ENCODE results near the gene GNS.
"Not testable (repeated sequence)": the region's sequence is repeated elsewhere in the genome, so short reads cannot be mapped to it uniquely, and the experiment has no call there.

GNS gene

GRCh38 chr12:64690236-64690635 lies 69.0 kb downstream of the GNS start:
- not testable (repeated sequence) for H3K9ac ChIP-seq (ENCODE audit: low read depth, low read length); H3K9me3 ChIP-seq (ENCODE audit: control insufficient read depth, insufficient read depth, low read length)
- Histone ChIP-seq H3K36me3 (ENCODE audit: insufficient read depth, low read length) (peaks cover 13% of the 10 kb centered on the region), H3K4me1 (ENCODE audit: insufficient read depth, low read length) (peaks cover 10% of the 10 kb centered on the region; the same call in 1 of the 2 replicates)

DNA sequence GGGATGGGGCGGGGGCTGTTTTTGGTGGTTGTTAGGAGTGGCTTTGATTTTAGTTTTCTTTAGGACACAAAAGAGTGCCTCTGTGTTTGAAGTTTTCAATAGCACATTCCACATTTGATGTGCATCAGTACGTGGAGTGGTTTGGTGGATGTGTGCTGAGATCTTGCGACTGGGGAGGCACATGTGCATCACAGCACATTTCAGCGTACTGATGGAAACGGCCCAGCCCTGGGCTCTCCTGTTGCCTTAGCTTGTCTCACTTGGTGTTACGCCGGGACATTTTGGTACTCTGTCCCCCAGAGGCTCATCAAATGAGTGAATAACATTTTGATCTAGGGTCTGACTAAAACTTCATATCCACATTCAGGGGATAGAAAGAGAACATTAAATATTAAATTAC lies 70.5 kb downstream of the GNS start:
- Histone ChIP-seq H3K9me3 (ENCODE audit: control insufficient read depth, insufficient read depth, low read length) (no peaks in the 10 kb centered on the region), H3K36me3 (ENCODE audit: insufficient read depth, low read length) (peaks cover 8% of the 10 kb centered on the region), H3K4me1 (ENCODE audit: insufficient read depth, low read length) (peaks cover 10% of the 10 kb centered on the region; the same call in 1 of the 2 replicates), H3K9ac (ENCODE audit: low read depth, low read length) (no peak overlapping the region)

- H3K36me3 ChIP-seq (ENCODE audit: insufficient read depth, low read length), result peaks cover 8% of the 10 kb centered on the region
Measured at GRCh38 chr12:64688219-64688618, 71.0 kb downstream of the GNS start.

GRCh38 chr12:64687816-64688215 lies 71.4 kb downstream of the GNS start:
- Histone ChIP-seq H3K4me1 (ENCODE audit: insufficient read depth, low read length) (peaks cover 14% of the 10 kb centered on the region), H3K36me3 (ENCODE audit: insufficient read depth, low read length) (peaks cover 8% of the 10 kb centered on the region), H3K9me3 (ENCODE audit: control insufficient read depth, insufficient read depth, low read length) (no peaks in the 10 kb centered on the region), H3K9ac (ENCODE audit: low read depth, low read length) (no peak overlapping the region)

More at GRCh38 chr12:64688219-64688618, 71.0 kb downstream of the GNS start:
- peaks cover 10% of the 10 kb centered on the region; the same call in 1 of the 2 replicates for H3K4me1 ChIP-seq (ENCODE audit: insufficient read depth, low read length)
- no peak overlapping the region for H3K9ac ChIP-seq (ENCODE audit: low read depth, low read length)
- H3K9me3 ChIP-seq (ENCODE audit: control insufficient read depth, insufficient read depth, low read length), result no peaks in the 10 kb centered on the region

DNA sequence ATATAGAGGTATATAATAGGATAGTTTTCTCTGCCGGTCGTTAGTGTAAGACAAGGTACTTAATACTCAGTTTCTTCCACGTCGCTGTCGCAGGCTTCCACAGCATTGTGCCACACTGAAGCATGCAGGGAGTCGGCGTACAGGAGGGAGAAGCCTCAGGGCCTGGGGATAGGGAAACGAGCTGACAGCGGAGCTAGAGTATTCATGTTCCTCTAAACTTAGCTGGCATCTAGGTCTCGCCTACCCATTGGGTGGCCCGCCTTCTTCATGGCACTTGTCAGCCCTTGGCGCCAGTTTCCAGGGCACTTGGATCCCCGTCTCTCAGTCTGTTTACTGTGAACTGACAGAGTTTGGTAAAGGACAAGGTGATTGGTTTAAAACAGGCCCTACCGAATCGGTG lies 73.6 kb downstream of the GNS start:
- peaks cover 18% of the 10 kb centered on the region for H3K4me1 ChIP-seq (ENCODE audit: insufficient read depth, low read length)
- peaks cover 4% of the 10 kb centered on the region for H3K36me3 ChIP-seq (ENCODE audit: insufficient read depth, low read length)
- no peaks in the 10 kb centered on the region for H3K9me3 ChIP-seq (ENCODE audit: control insufficient read depth, insufficient read depth, low read length)
- no peak overlapping the region for H3K9ac ChIP-seq (ENCODE audit: low read depth, low read length)

DNA sequence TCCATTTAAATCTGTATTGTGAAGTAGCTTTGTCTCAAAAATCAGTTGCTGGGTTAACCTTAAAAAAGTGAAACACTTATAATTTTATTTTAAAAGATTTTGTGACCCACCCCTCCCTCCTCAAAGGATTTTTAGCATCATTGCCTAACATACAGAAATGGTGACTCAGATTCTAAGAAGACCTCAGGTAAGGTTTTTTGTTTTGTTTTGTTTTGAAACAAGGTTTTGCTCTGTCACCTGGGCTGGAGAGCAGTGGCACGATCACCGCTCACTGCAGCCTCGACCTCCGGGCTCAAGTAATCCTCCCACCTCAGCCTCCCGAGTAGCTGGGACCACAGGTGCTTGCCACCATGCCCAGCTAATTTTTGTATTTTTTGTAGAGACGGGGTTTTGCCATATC lies 74.2 kb downstream of the GNS start:
- H3K9ac ChIP-seq (ENCODE audit: low read depth, low read length), result no peak overlapping the region

DNA sequence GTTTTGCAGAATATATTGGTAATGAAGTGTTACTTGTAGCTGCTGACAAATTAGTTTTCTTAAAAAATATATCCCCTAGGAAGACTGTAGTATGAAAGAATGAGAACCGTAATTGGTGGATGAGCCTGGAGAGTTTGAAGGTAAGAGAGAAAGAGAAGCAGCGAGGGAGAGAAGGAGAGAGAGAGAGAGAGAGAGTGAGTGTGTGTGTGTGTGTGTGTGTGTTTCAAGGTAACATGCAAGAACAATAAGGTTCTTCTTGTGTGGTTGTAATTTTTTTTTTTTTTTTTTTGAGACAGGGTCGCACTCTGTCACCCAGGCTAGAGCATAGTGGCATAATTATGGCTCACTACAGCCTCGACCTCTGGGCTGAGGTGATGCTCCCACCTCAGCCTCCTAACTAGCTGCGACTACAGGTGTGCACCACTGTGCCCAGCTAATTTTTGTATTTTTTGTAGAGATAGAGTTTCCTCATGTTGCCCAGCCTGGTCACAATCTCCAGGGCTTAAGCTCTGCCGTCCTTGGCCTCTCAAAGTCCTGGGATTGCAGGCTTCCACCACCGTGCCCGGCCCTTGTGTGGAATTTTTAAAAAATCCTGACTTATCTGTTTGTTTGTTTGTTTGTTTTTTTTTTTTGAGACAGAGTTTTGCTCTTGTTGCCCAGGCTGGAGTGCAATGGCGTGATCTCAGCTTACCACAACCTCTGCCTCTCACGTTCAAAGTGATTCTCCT lies 75.2 kb downstream of the GNS start:
- H3K9ac ChIP-seq (ENCODE audit: low read depth, low read length), result no peak overlapping the region
- H3K4me1 ChIP-seq (ENCODE audit: insufficient read depth, low read length), result peaks cover 25% of the 10 kb centered on the region
- H3K36me3 ChIP-seq (ENCODE audit: insufficient read depth, low read length), result peaks cover 4% of the 10 kb centered on the region
- H3K9me3 ChIP-seq (ENCODE audit: control insufficient read depth, insufficient read depth, low read length), result no peaks in the 10 kb centered on the region

More for the DNA sequence above, 74.2 kb downstream of the GNS start:
- peaks cover 18% of the 10 kb centered on the region for H3K4me1 ChIP-seq (ENCODE audit: insufficient read depth, low read length)
- H3K36me3 ChIP-seq (ENCODE audit: insufficient read depth, low read length), result peaks cover 4% of the 10 kb centered on the region
- no peaks in the 10 kb centered on the region for H3K9me3 ChIP-seq (ENCODE audit: control insufficient read depth, insufficient read depth, low read length)

DNA sequence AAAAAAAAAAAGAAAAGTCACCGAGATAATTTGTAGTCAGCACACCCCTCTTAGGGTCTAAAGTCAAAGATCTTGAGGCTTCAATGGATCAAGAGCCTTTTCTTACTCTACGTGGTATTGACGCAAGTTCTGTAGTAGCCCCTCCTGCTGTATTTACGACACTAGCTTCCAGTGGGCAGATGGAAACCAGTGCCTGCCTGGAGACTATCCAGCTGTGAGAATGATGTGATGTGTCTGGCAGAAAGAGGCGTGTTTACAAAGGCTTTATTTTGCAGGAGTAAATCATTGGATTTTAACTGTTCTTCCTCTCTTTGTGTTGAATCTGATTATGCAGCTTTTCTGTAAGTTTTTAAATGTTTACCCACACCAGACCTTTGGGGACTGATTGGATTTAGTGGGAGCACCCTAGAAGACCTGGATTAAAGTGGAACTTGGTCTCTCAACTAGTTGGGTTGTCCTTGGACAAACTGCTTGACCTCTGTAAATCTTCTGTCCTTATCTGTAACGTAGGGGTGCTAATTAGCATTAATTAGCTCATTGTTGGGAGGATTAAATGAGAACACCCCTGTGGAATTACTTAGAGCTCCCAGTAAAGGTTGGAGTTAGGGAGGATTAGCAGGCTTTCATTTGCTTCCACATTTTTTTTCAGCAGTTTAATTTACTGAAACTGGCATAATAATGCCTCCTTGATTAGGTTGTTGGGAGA lies 76.5 kb downstream of the GNS start:
- Histone ChIP-seq H3K36me3 (ENCODE audit: insufficient read depth, low read length) (no peaks in the 10 kb centered on the region; the same call in 1 of the 2 replicates), H3K9me3 (ENCODE audit: control insufficient read depth, insufficient read depth, low read length) (no peaks in the 10 kb centered on the region), H3K9ac (ENCODE audit: low read depth, low read length) (no peak overlapping the region), H3K4me1 (ENCODE audit: insufficient read depth, low read length) (peaks cover 29% of the 10 kb centered on the region)

- H3K4me1 ChIP-seq (ENCODE audit: insufficient read depth, low read length), result peaks cover 31% of the 10 kb centered on the region
- H3K9ac ChIP-seq (ENCODE audit: low read depth, low read length), result no peak overlapping the region
- H3K36me3 ChIP-seq (ENCODE audit: insufficient read depth, low read length), result no peaks in the 10 kb centered on the region; the same call in 1 of the 2 replicates
- H3K9me3 ChIP-seq (ENCODE audit: control insufficient read depth, insufficient read depth, low read length), result no peaks in the 10 kb centered on the region
Measured at GRCh38 chr12:64681200-64682052, 77.8 kb downstream of the GNS start.

GRCh38 chr12:64680235-64680634 lies 79.0 kb downstream of the GNS start:
- Histone ChIP-seq H3K9me3 (ENCODE audit: control insufficient read depth, insufficient read depth, low read length) (no peaks in the 10 kb centered on the region), H3K4me1 (ENCODE audit: insufficient read depth, low read length) (peaks cover 36% of the 10 kb centered on the region), H3K36me3 (ENCODE audit: insufficient read depth, low read length) (no peaks in the 10 kb centered on the region), H3K9ac (ENCODE audit: low read depth, low read length) (no peak overlapping the region)

- no peaks in the 10 kb centered on the region for H3K9me3 ChIP-seq (ENCODE audit: control insufficient read depth, insufficient read depth, low read length)
- no peaks in the 10 kb centered on the region for H3K36me3 ChIP-seq (ENCODE audit: insufficient read depth, low read length)
- H3K9ac ChIP-seq (ENCODE audit: low read depth, low read length), result no peak overlapping the region
- H3K4me1 ChIP-seq (ENCODE audit: insufficient read depth, low read length), result peaks cover 36% of the 10 kb centered on the region
Measured at GRCh38 chr12:64679487-64680001, 79.7 kb downstream of the GNS start.

- Histone ChIP-seq H3K9ac (ENCODE audit: low read depth, low read length) (no peak overlapping the region), H3K4me1 (ENCODE audit: insufficient read depth, low read length) (peaks cover 40% of the 10 kb centered on the region), H3K36me3 (ENCODE audit: insufficient read depth, low read length) (no peaks in the 10 kb centered on the region), H3K9me3 (ENCODE audit: control insufficient read depth, insufficient read depth, low read length) (no peaks in the 10 kb centered on the region)
Measured at GRCh38 chr12:64678835-64679234, 80.4 kb downstream of the GNS start.

- Histone ChIP-seq H3K9ac (ENCODE audit: low read depth, low read length) (no peak overlapping the region), H3K9me3 (ENCODE audit: control insufficient read depth, insufficient read depth, low read length) (no peaks in the 10 kb centered on the region), H3K4me1 (ENCODE audit: insufficient read depth, low read length) (peaks cover 46% of the 10 kb centered on the region), H3K36me3 (ENCODE audit: insufficient read depth, low read length) (no peaks in the 10 kb centered on the region)
Measured at GRCh38 chr12:64678248-64678647, 81.0 kb downstream of the GNS start.

GRCh38 chr12:64675795-64676194 lies 83.4 kb downstream of the GNS start:
- Histone ChIP-seq H3K36me3 (ENCODE audit: insufficient read depth, low read length) (no peaks in the 10 kb centered on the region), H3K9me3 (ENCODE audit: control insufficient read depth, insufficient read depth, low read length) (no peaks in the 10 kb centered on the region), H3K4me1 (ENCODE audit: insufficient read depth, low read length) (peaks cover 45% of the 10 kb centered on the region), H3K9ac (ENCODE audit: low read depth, low read length) (no peak overlapping the region)
